H9 (cell line): ENCODE measurements around the gene PCDHB4. TPM values are rescaled to one million over a fixed set of nuclear protein-coding genes. Genes with fewer than 3 reads are reported as not detected.
"Not testable (repeated sequence)": the region's sequence is repeated elsewhere in the genome, so short reads cannot be mapped to it uniquely, and the experiment has no call there.

Source experiments
- DNase-seq: peaks from one replicate; pipeline ENCODE4 v3.0.0-alpha.2; 2017
- H2AFZ ChIP-seq: one replicate; pipeline ENCODE4 v1.6.1; 2013; ENCODE audit warnings: mild to moderate bottlenecking, low read length, control low read depth, moderate library complexity
- H2AK5ac ChIP-seq: 2 replicates; pipeline ENCODE4 v1.6.1; 2013; ENCODE audit warnings: low read length, control low read depth, mixed read lengths; ENCODE audit not compliant: insufficient read length
- H2BK120ac ChIP-seq: one replicate; pipeline ENCODE4 v1.6.1; 2013; ENCODE audit warnings: low read depth, mild to moderate bottlenecking, low read length, control low read depth, inconsistent platforms; ENCODE audit not compliant: poor library complexity, severe bottlenecking
- H2BK12ac ChIP-seq: 2 replicates; pipeline ENCODE4 v1.6.1; 2013; ENCODE audit warnings: low read length, control low read depth, mixed read lengths, low read depth; ENCODE audit not compliant: insufficient read length
- H2BK15ac ChIP-seq: 2 replicates; pipeline ENCODE4 v1.6.1; 2013; ENCODE audit warnings: low read depth, low read length, control low read depth
- H2BK20ac ChIP-seq: one replicate; pipeline ENCODE4 v1.6.1; 2013; ENCODE audit warnings: low read depth, mild to moderate bottlenecking, low read length, control low read depth, inconsistent platforms; ENCODE audit not compliant: poor library complexity, severe bottlenecking
- H2BK5ac ChIP-seq: 2 replicates; pipeline ENCODE4 v1.6.1; 2013; ENCODE audit warnings: low read length, control low read depth, mixed read lengths; ENCODE audit not compliant: insufficient read length
- H3K14ac ChIP-seq: 2 replicates; pipeline ENCODE4 v1.6.1; 2013; ENCODE audit warnings: low read length, control low read depth; ENCODE audit not compliant: insufficient read depth
- H3K18ac ChIP-seq: 2 replicates; pipeline ENCODE4 v1.6.1; 2013; ENCODE audit warnings: low read depth, mild to moderate bottlenecking, mixed read lengths, low read length, control low read depth; ENCODE audit not compliant: insufficient read length
- H3K23ac ChIP-seq: 2 replicates; pipeline ENCODE4 v1.6.1; 2013; ENCODE audit warnings: low read length, control low read depth, mixed read lengths, low read depth; ENCODE audit not compliant: insufficient read length
- H3K23me2 ChIP-seq: 2 replicates; pipeline ENCODE4 v1.6.1; 2013; ENCODE audit warnings: low read depth, mild to moderate bottlenecking, mixed read lengths, low read length, control low read depth; ENCODE audit not compliant: insufficient read length, poor library complexity, severe bottlenecking
- H3K27ac ChIP-seq: 2 replicates; pipeline ENCODE4 v1.5.1; 2013; ENCODE audit warnings: low read length, control low read depth, mixed read lengths, low read depth; ENCODE audit not compliant: insufficient read length
- H3K27me3 ChIP-seq: 2 replicates; pipeline ENCODE4 v1.6.1; 2013; ENCODE audit warnings: low read length, control low read depth, inconsistent platforms; ENCODE audit not compliant: insufficient read depth
- H3K4ac ChIP-seq: 2 replicates; pipeline ENCODE4 v1.6.1; 2013; ENCODE audit warnings: low read depth, mild to moderate bottlenecking, control low read depth, inconsistent platforms, low read length, moderate library complexity
- H3K4me1 ChIP-seq: 2 replicates; pipeline ENCODE4 v1.6.1; 2013; ENCODE audit warnings: low read length, control low read depth, inconsistent platforms; ENCODE audit not compliant: insufficient read depth
- H3K4me2 ChIP-seq: 2 replicates; pipeline ENCODE4 v1.6.1; 2013; ENCODE audit warnings: low read length, control low read depth, mixed read lengths; ENCODE audit not compliant: insufficient read length, insufficient read depth
- H3K56ac ChIP-seq: 2 replicates; pipeline ENCODE4 v1.6.1; 2013; ENCODE audit warnings: low read depth, mild to moderate bottlenecking, mixed read lengths, low read length, control low read depth; ENCODE audit not compliant: insufficient read length
- H3K79me1 ChIP-seq: 2 replicates; pipeline ENCODE4 v1.6.1; 2013; ENCODE audit warnings: low read depth, mild to moderate bottlenecking, moderate library complexity, low read length, control low read depth, inconsistent platforms; ENCODE audit not compliant: insufficient read depth, poor library complexity, severe bottlenecking
- H3K79me2 ChIP-seq: 2 replicates; pipeline ENCODE4 v1.6.1; 2013; ENCODE audit warnings: low read length, control low read depth, inconsistent platforms; ENCODE audit not compliant: insufficient read depth
- H3K9ac ChIP-seq: 2 replicates; pipeline ENCODE4 v1.6.1; 2013; ENCODE audit warnings: low read length, control low read depth, mixed read lengths; ENCODE audit not compliant: insufficient read length; ENCODE audit errors: extremely low read depth
- H3K9me3 ChIP-seq: one replicate; pipeline ENCODE4 v1.6.1; 2013; ENCODE audit warnings: low read depth, low read length, inconsistent platforms; ENCODE audit not compliant: control insufficient read depth
- H3T11ph ChIP-seq: one replicate; pipeline ENCODE4 v1.6.1; 2013; ENCODE audit warnings: mild to moderate bottlenecking, low read length, control low read depth, inconsistent platforms
- H4K20me1 ChIP-seq: one replicate; pipeline ENCODE4 v1.6.1; 2013; ENCODE audit not compliant: control insufficient read depth, insufficient read length, insufficient read depth
- H4K5ac ChIP-seq: 2 replicates; pipeline ENCODE4 v1.6.1; 2013; ENCODE audit warnings: low read depth, mild to moderate bottlenecking, mixed read lengths, low read length, control low read depth; ENCODE audit not compliant: insufficient read length
- H4K8ac ChIP-seq: replicated peaks from 2 replicates; pipeline ENCODE4 v1.6.1; 2013; ENCODE audit warnings: low read length, control low read depth, mixed read lengths, low read depth; ENCODE audit not compliant: insufficient read length
- H4K91ac ChIP-seq: 2 replicates; pipeline ENCODE4 v1.6.1; 2013; ENCODE audit warnings: low read depth, mild to moderate bottlenecking, moderate library complexity, mixed read lengths, low read length, control low read depth; ENCODE audit not compliant: insufficient read length
- H3K27ac Mint-ChIP-seq, 3 experiments: 2 replicates in 2 of 3; 3 replicates in 1 of 3; pipeline ENCODE4 v1.8.0; 2020 to 2021; ENCODE audit warnings: mixed read lengths in 3 of 3, mild to moderate bottlenecking in 1 of 3, moderate library complexity in 1 of 3
- H3K27me3 Mint-ChIP-seq: 2 replicates; pipeline ENCODE4 v1.8.0; 2021; ENCODE audit warnings: low read depth, mild to moderate bottlenecking, moderate library complexity, mixed read lengths
- H3K36me3 Mint-ChIP-seq, 3 experiments: 2 replicates in 2 of 3; 3 replicates in 1 of 3; pipeline ENCODE4 v1.8.0; 2020 to 2021; ENCODE audit warnings: low read depth in 3 of 3, mixed read lengths in 3 of 3; ENCODE audit not compliant: insufficient read depth in 1 of 3
- H3K4me1 Mint-ChIP-seq, 2 experiments: 2 replicates each; pipeline ENCODE4 v1.8.0; 2020; ENCODE audit warnings: mixed read lengths in 2 of 2
- H3K4me3 Mint-ChIP-seq, 2 experiments: 2 replicates in 1 of 2; 3 replicates in 1 of 2; pipeline ENCODE4 v1.8.0; 2020 to 2021; ENCODE audit warnings: mild to moderate bottlenecking in 2 of 2, mixed read lengths in 2 of 2, moderate library complexity in 1 of 2
- H3K9me3 Mint-ChIP-seq, 2 experiments: 2 replicates in 1 of 2; 3 replicates in 1 of 2; pipeline ENCODE4 v1.8.0; 2020; ENCODE audit warnings: mild to moderate bottlenecking in 2 of 2, mixed read lengths in 2 of 2, moderate library complexity in 1 of 2
- CTCF ChIP-seq: fragments of 200-600 bp; sonication (generic); conservative IDR thresholded peaks from 3 replicates; pipeline ENCODE4 v1.8.0; 2021; ENCODE audit warnings: antibody characterized with exemption, mild to moderate bottlenecking
- WGBS: extraction: QIAGEN DNeasy Blood & Tissue Kit; methylation state at CpG from one replicate; pipeline ENCODE4 v1.1.7; 2013; ENCODE audit warnings: missing lambda C conversion rate, low lambda C conversion rate, mixed read lengths; ENCODE audit not compliant: insufficient read length; ENCODE audit errors: extremely low coverage; 5-methylcytosine and 5-hydroxymethylcytosine counted together
- total RNA-seq: library from RNA; stranded (reverse); gene quantifications from 2 replicates; pipeline ENCODE4 v1.2.1, GENCODE V29; 2021

PCDHB4 gene
- total RNA-seq, 1 experiment from 2014 or later = 1.6 TPM

- Histone ChIP-seq H3K4me2 (no peak overlapping the region), H3K56ac (no peak overlapping the region), H3T11ph (no peak overlapping the region), H3K79me2 (no peaks in the 10 kb centered on the region), H3K9me3 (peaks cover 9% of the 10 kb centered on the region), H3K27ac (no peak overlapping the region), H3K4ac (no peak overlapping the region), H4K20me1 (no peaks in the 10 kb centered on the region), H2BK15ac (no peak overlapping the region), H2AK5ac (no peak overlapping the region), H4K5ac (no peak overlapping the region), H3K79me1 (no peaks in the 10 kb centered on the region), H2BK5ac (no peak overlapping the region), H3K4me1 (no peaks in the 10 kb centered on the region), H4K91ac (no peak overlapping the region), H3K9ac (no peak overlapping the region), H3K14ac (no peak overlapping the region; the same call in 1 of the 2 replicates), H4K8ac (no peak overlapping the region), H2BK120ac (no peak overlapping the region), H2BK20ac (no peak overlapping the region), H3K23me2 (no peaks in the 10 kb centered on the region), H2BK12ac (no peak overlapping the region), H3K27me3 (no peaks in the 10 kb centered on the region), H3K18ac (no peak overlapping the region), H2AFZ (no peak overlapping the region), H3K23ac (no peak overlapping the region)
- WGBS = no CpG with 5 or more reads among the region's 13 CpGs
- DNase-seq = no peak
- no peak overlapping the region for H3K27ac Mint-ChIP-seq
- peaks cover 10% of the 10 kb centered on the region for H3K27me3 Mint-ChIP-seq
- peaks cover 27 to 31% of the 10 kb centered on the region in 2 experiments for H3K9me3 Mint-ChIP-seq
- H3K4me1 Mint-ChIP-seq = no peaks in the 10 kb centered on the region
- no peak for TF ChIP-seq CTCF
- peaks cover 1 to 20% (median 2%) of the 10 kb centered on the region in 3 experiments; a peak in 5 of 7 replicates for H3K36me3 Mint-ChIP-seq
- no peak overlapping the region for H3K4me3 Mint-ChIP-seq
These were observed 29.3 kb downstream of the PCDHB4 start for GRCh38 chr5:141150993-141151325.

- H3K4me3 Mint-ChIP-seq = not testable (repeated sequence)
These were observed 30.0 kb downstream of the PCDHB4 start for GRCh38 chr5:141151632-141152031.

More at GRCh38 chr5:141151632-141152031, 30.0 kb downstream of the PCDHB4 start:
- H3K4me2 ChIP-seq, H3K9me3 ChIP-seq, H3T11ph ChIP-seq, H2BK15ac ChIP-seq, H2BK5ac ChIP-seq, H3K18ac ChIP-seq, H3K27me3 ChIP-seq, H4K8ac ChIP-seq, H2AK5ac ChIP-seq, H3K27me3 Mint-ChIP-seq, H3K14ac ChIP-seq, H4K5ac ChIP-seq, H3K23ac ChIP-seq, H3K4ac ChIP-seq, H3K23me2 ChIP-seq, H3K27ac Mint-ChIP-seq, H3K79me2 ChIP-seq, DNase-seq, H4K91ac ChIP-seq, H2BK20ac ChIP-seq, H2BK120ac ChIP-seq, H3K9ac ChIP-seq, H3K4me1 Mint-ChIP-seq, H3K27ac ChIP-seq, H3K79me1 ChIP-seq, H4K20me1 ChIP-seq, H3K4me1 ChIP-seq, H3K56ac ChIP-seq, H2BK12ac ChIP-seq, H2AFZ ChIP-seq: not testable (repeated sequence)
- peaks cover 33 to 36% of the 10 kb centered on the region in 2 experiments for H3K9me3 Mint-ChIP-seq
- WGBS = no CpG with 5 or more reads among the region's 41 CpGs
- peaks cover 1 to 22% (median 3%) of the 10 kb centered on the region in 3 experiments; a peak in 5 of 7 replicates for H3K36me3 Mint-ChIP-seq
